K562 (cell line): Measurements from ENCODE around the gene SIGLEC7. TPM values are rescaled to one million over a fixed set of nuclear protein-coding genes. Genes with fewer than 3 reads are reported as not detected.

ENCODE experiments used
- CHD7 ChIP-seq: fragments of 200-600 bp; sonication (generic); IDR thresholded peaks from one replicate; pipeline ENCODE4 v1.6.1; 2012; ENCODE audit warnings: mild to moderate bottlenecking, low read depth, low read length, inconsistent platforms
- MTA2 ChIP-seq: fragments of 450-650 bp; IDR thresholded peaks from 2 replicates; pipeline ENCODE4 v1.6.1; 2016; ENCODE audit warnings: low read depth
- RREB1 ChIP-seq: fragments of 250-450 bp; sonication (Bioruptor Pico); IDR thresholded peaks from 2 replicates; pipeline ENCODE4 v1.4.0; 2020
- SAFB ChIP-seq: fragments of 200-400 bp; formaldehyde crosslinking; IDR thresholded peaks from 2 replicates; pipeline ENCODE4 v1.6.1; 2017; ENCODE audit warnings: low read depth, low read length, borderline replicate concordance
- SNAPC5 ChIP-seq: fragments of 250-450 bp; sonication (Bioruptor Pico); IDR thresholded peaks from 2 replicates; pipeline ENCODE4 v1.8.0; 2021; ENCODE audit warnings: moderate library complexity, mild to moderate bottlenecking, inconsistent platforms
- TCF3 ChIP-seq: sonication (generic); formaldehyde crosslinking; IDR thresholded peaks from 2 replicates; pipeline ENCODE4 v1.4.0; 2020; ENCODE audit warnings: mild to moderate bottlenecking, missing genetic modification reagents
- ZNF239 ChIP-seq: fragments of 250-450 bp; sonication (Bioruptor Pico); IDR thresholded peaks from 2 replicates; pipeline ENCODE4 v1.4.0; 2020; ENCODE audit warnings: mild to moderate bottlenecking
- ZNF3 ChIP-seq: fragments of 250-450 bp; sonication (Bioruptor Pico); IDR thresholded peaks from 2 replicates; pipeline ENCODE4 v1.5.0; 2021; ENCODE audit warnings: mild to moderate bottlenecking, moderate library complexity
- ZNF561 ChIP-seq: fragments of 450-650 bp; formaldehyde crosslinking; conservative IDR thresholded peaks from 2 replicates; pipeline ENCODE4 v1.4.0; 2020; ENCODE audit warnings: mild to moderate bottlenecking, moderate library complexity
- ZNF668 ChIP-seq: fragments of 250-450 bp; sonication (Bioruptor Pico); IDR thresholded peaks from 2 replicates; pipeline ENCODE4 v1.8.0; 2022; ENCODE audit warnings: mild to moderate bottlenecking, inconsistent platforms
- polyA plus RNA-seq, 8 experiments: library from polyadenylated mRNA; depleted of rRNA in 4 of 8; stranded (reverse) in 5 of 8; unstranded in 3 of 8; fragments of >200 nt; fragmentation: Nextera tagmentation in 2 of 8; fragmentation: Illumina TruSeq in 1 of 8; extraction: Ambion mirVana in 2 of 8; extraction: Trizol in 1 of 8; gene quantifications; 2 replicates each; pipeline versions ENCODE4 v1.2.1 to v1.2.3, GENCODE V29; 2011 to 2014; ENCODE audit warnings: inconsistent platforms in 1 of 8, missing spikeins in 1 of 8
- total RNA-seq, 7 experiments: library from RNA; depleted of rRNA in 6 of 7; stranded (reverse); fragments of >200 nt in 6 of 7; fragmentation: Illumina TruSeq in 2 of 7; extraction: Trizol in 2 of 7; gene quantifications; 2 replicates each; pipeline versions ENCODE4 v1.2.1 to v1.2.3, GENCODE V29; 2011 to 2021; ENCODE audit warnings: low replicate concordance in 1 of 7

SIGLEC7 gene
- total and polyA plus RNA-seq, 9 of the 15 experiments (the other 6 are each of a cell fraction or from before 2014, with no cell fraction given) = 0.10 to 0.12 TPM; not detected in 7

GRCh38 chr19:51187395-51188226, 45.5 kb downstream of the SIGLEC7 start (continued):
- TF ChIP-seq ZNF668 (CRISPR knock-in tag) = no peak
- TF ChIP-seq ZNF3 (CRISPR knock-in tag) = no peak
- peak; percentile 43; the same call in 1 of the 2 replicates for TF ChIP-seq MTA2
- TF ChIP-seq SAFB = no peak
- no peak for TF ChIP-seq ZNF239
- TF ChIP-seq TCF3 = peak; percentile 79
- no peak for TF ChIP-seq SNAPC5 (CRISPR knock-in tag)
- no peak for TF ChIP-seq CHD7
- TF ChIP-seq RREB1 (CRISPR knock-in tag) = no peak
- no peak for TF ChIP-seq ZNF561
